Panc1 (cell line): ENCODE results near the gene MAP2K3. TPM values are rescaled to one million over a fixed set of nuclear protein-coding genes. Genes with fewer than 3 reads are reported as not detected.

Experiments used
- ATAC-seq: fragments of 200-7000 bp; cut with Tn5 transposase; 2 replicates; pipeline ENCODE4 v1.9.1; 2020; ENCODE audit warnings: mild to moderate bottlenecking, moderate library complexity
- BruUV-seq: library from RNA; stranded (reverse); fragments of 400-500 nt; replicated peaks from 2 replicates; lab custom pipeline; 2021; lab: Mats Ljungman, UMichigan
- CTCF ChIA-PET: fragments of 300-600 bp; sonication (Branson Sonifier 250); formaldehyde crosslinking; loops from one replicate; lab custom pipeline; 2022; ENCODE audit warnings: antibody characterized with exemption; lab: Charles Lee
- POLR2A ChIA-PET: fragments of 300-600 bp; sonication (Branson Sonifier 250); formaldehyde crosslinking; loops from one replicate; lab custom pipeline; 2022; ENCODE audit warnings: antibody characterized with exemption; lab: Charles Lee
- DNase-seq: peaks from one replicate; pipeline ENCODE4 v3.0.0-alpha.2; 2010; ENCODE audit warnings: low read depth, low spot score
- H3K27ac ChIP-seq: 2 replicates; pipeline ENCODE4 v1.5.1; 2011; ENCODE audit warnings: mild to moderate bottlenecking, low read length, inconsistent platforms
- H3K27me3 ChIP-seq: fragments of 200-500 bp; sonication (Bioruptor generic); 2 replicates; pipeline ENCODE4 v1.6.0; 2014; ENCODE audit warnings: low read length, inconsistent platforms; ENCODE audit not compliant: control insufficient read depth, insufficient read depth
- H3K36me3 ChIP-seq: fragments of 200-500 bp; sonication (Bioruptor generic); 2 replicates; pipeline ENCODE4 v1.5.1; 2014; ENCODE audit warnings: inconsistent platforms, mild to moderate bottlenecking, low read length, moderate library complexity; ENCODE audit not compliant: control insufficient read depth, insufficient read depth
- H3K4me1 ChIP-seq: 2 replicates; pipeline ENCODE4 v1.5.1; 2011; ENCODE audit warnings: inconsistent platforms, mild to moderate bottlenecking, low read length, moderate library complexity; ENCODE audit not compliant: control insufficient read depth, insufficient read depth
- H3K4me3 ChIP-seq, 2 experiments: 2 replicates each; pipeline ENCODE4 v1.5.1; 2011 to 2012; ENCODE audit warnings: low read depth in 2 of 2, low read length in 2 of 2, mild to moderate bottlenecking in 2 of 2, inconsistent platforms in 1 of 2, moderate library complexity in 1 of 2
- H3K9me3 ChIP-seq: fragments of 200-500 bp; sonication (Bioruptor generic); 2 replicates; pipeline ENCODE4 v1.5.1; 2014; ENCODE audit warnings: low read depth, mild to moderate bottlenecking, inconsistent platforms, low read length, moderate library complexity; ENCODE audit not compliant: control insufficient read depth, insufficient read depth
- POLR2AphosphoS5 ChIP-seq: IDR thresholded peaks from 2 replicates; pipeline ENCODE4 v1.6.1; 2012; ENCODE audit warnings: mild to moderate bottlenecking, low read depth, low read length, moderate library complexity
- SIN3A ChIP-seq: IDR thresholded peaks from 2 replicates; pipeline ENCODE4 v1.6.1; 2012; ENCODE audit warnings: low read depth, mild to moderate bottlenecking, low read length, moderate library complexity, borderline replicate concordance; ENCODE audit not compliant: insufficient read depth
- TCF7L2 ChIP-seq: IDR thresholded peaks from 2 replicates; pipeline ENCODE4 v1.6.1; 2011; ENCODE audit warnings: mild to moderate bottlenecking, low read depth, low read length, inconsistent platforms
- in situ Hi-C: cut with HindIII; loops from 2 replicates; pipeline ENCODE4 v1.10.0; 2016; ENCODE audit warnings: low sequenced_read_pairs, low pct_unique_long_range_greater_than_20kb
- intact Hi-C: fragments of 100-400 bp; cut with micrococcal nuclease; formaldehyde crosslinking; loops from one replicate; pipeline ENCODE4 v1.10.0; 2022; ENCODE audit not compliant: unreplicated experiment
- total RNA-seq: library from RNA; stranded (reverse); gene quantifications from one replicate; pipeline ENCODE4 v1.2.1, GENCODE V29; 2021; ENCODE audit not compliant: unreplicated experiment
- TF ChIP-seq, protein P1 (sequence below): fragments of 450-650 bp; IDR thresholded peaks from 2 replicates; pipeline ENCODE4 v1.5.1; 2017; ENCODE audit warnings: mild to moderate bottlenecking
- TF ChIP-seq, protein P2 (sequence below), 2 experiments: IDR thresholded peaks; 2 replicates each; pipeline ENCODE4 v1.6.1; 2011 to 2012; ENCODE audit warnings: low read depth in 2 of 2, control low read depth in 1 of 2, low read length in 1 of 2, mild to moderate bottlenecking in 1 of 2, moderate library complexity in 1 of 2; ENCODE audit not compliant: insufficient read depth in 1 of 2

Gene MAP2K3
- total RNA-seq, 1 experiment from 2014 or later = 44.4 TPM

DNA sequence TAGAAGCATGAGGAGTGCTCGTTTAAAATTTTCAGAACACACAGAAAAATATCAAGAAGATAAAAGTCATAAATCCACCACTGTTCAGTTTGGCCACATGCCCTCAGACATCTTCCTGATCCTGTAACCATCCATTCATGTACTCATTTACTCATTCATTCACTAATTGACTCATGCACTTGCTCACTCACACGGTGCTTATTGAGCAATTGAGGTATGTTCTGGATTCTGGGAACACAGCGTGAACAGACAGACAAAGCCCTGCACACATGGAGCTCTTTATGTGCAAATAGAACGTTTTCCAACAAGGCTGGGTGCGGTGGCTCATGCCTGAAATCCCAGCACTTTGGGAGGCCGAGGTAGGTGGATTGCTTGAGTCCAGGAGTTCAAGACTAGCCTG, 21.1 kb upstream of the MAP2K3 start:
- ATAC-seq (no peak), DNase-seq (no peak)
- H3K4me1 ChIP-seq = no peaks in the 10 kb centered on the region
- BruUV-seq = no TSS peak
- H3K27ac ChIP-seq = no peak overlapping the region
- in situ Hi-C loops (no loop called here), intact Hi-C loops (no loop called here)
- ChIA-PET CTCF (no interaction called here), POLR2A (no interaction called here)
- H3K9me3 ChIP-seq = no peaks in the 10 kb centered on the region
- H3K27me3 ChIP-seq = no peaks in the 10 kb centered on the region
- H3K4me3 ChIP-seq = no peak overlapping the region
- TF ChIP-seq, protein P1, sequence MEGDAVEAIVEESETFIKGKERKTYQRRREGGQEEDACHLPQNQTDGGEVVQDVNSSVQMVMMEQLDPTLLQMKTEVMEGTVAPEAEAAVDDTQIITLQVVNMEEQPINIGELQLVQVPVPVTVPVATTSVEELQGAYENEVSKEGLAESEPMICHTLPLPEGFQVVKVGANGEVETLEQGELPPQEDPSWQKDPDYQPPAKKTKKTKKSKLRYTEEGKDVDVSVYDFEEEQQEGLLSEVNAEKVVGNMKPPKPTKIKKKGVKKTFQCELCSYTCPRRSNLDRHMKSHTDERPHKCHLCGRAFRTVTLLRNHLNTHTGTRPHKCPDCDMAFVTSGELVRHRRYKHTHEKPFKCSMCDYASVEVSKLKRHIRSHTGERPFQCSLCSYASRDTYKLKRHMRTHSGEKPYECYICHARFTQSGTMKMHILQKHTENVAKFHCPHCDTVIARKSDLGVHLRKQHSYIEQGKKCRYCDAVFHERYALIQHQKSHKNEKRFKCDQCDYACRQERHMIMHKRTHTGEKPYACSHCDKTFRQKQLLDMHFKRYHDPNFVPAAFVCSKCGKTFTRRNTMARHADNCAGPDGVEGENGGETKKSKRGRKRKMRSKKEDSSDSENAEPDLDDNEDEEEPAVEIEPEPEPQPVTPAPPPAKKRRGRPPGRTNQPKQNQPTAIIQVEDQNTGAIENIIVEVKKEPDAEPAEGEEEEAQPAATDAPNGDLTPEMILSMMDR = no peak
- TF ChIP-seq POLR2AphosphoS5 (no peak), TCF7L2 (no peak), SIN3A (no peak)
- TF ChIP-seq, protein P2, sequence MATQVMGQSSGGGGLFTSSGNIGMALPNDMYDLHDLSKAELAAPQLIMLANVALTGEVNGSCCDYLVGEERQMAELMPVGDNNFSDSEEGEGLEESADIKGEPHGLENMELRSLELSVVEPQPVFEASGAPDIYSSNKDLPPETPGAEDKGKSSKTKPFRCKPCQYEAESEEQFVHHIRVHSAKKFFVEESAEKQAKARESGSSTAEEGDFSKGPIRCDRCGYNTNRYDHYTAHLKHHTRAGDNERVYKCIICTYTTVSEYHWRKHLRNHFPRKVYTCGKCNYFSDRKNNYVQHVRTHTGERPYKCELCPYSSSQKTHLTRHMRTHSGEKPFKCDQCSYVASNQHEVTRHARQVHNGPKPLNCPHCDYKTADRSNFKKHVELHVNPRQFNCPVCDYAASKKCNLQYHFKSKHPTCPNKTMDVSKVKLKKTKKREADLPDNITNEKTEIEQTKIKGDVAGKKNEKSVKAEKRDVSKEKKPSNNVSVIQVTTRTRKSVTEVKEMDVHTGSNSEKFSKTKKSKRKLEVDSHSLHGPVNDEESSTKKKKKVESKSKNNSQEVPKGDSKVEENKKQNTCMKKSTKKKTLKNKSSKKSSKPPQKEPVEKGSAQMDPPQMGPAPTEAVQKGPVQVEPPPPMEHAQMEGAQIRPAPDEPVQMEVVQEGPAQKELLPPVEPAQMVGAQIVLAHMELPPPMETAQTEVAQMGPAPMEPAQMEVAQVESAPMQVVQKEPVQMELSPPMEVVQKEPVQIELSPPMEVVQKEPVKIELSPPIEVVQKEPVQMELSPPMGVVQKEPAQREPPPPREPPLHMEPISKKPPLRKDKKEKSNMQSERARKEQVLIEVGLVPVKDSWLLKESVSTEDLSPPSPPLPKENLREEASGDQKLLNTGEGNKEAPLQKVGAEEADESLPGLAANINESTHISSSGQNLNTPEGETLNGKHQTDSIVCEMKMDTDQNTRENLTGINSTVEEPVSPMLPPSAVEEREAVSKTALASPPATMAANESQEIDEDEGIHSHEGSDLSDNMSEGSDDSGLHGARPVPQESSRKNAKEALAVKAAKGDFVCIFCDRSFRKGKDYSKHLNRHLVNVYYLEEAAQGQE (IDR thresholded peaks at IDR 0.05; ENCODE audit: insufficient read depth in 1 of 2, low read depth in 2 of 2, low read length in 1 of 2) = no peak
- no peaks in the 10 kb centered on the region for H3K36me3 ChIP-seq

DNA sequence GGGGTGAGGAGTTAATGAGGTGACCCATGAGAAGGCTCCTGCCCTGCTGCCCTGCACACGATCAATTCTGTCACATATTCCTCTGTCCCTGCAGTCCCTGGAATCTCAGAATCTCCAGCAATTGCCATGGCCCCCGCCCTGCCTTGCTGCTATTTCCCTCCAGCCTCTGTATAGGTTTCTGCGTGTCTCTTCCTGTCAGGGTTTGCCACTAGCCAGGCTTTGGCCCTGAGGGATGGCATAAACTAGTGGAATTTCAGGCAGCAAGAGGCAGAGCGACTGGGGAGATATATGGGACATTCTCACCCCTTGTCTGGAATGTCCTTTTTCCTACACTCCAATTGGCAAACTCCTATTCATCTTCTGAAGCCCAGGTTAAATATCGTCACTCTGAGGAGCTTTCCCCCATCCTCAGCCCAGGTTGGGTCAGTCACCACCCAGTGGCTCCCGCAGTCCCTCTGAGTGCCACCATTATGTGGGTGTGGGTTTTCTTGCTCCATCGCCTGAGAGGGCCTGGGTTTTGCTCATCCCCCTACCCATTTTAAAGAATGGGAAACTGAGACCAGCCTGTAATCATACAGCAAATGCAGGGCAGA, 15.8 kb upstream of the MAP2K3 start:
- TF ChIP-seq, protein P2 (IDR thresholded peaks at IDR 0.05; ENCODE audit: insufficient read depth in 1 of 2, low read depth in 2 of 2, low read length in 1 of 2) = no peak
- no peak for TF ChIP-seq TCF7L2
- TF ChIP-seq, protein P1 = no peak
- TF ChIP-seq POLR2AphosphoS5 = no peak
- TF ChIP-seq SIN3A = no peak
- no TSS peak for BruUV-seq

More for the DNA sequence above, 15.8 kb upstream of the MAP2K3 start:
- POLR2A ChIA-PET = no interaction called here
- CTCF ChIA-PET = interaction anchor here (0.6 kb wide), 1 partner anchor 133 kb away, joined by 4 read pairs; no protein-coding TSS in a partner anchor
- no peaks in the 10 kb centered on the region for H3K27me3 ChIP-seq
- H3K4me1 ChIP-seq = no peaks in the 10 kb centered on the region
- no peaks in the 10 kb centered on the region for H3K9me3 ChIP-seq
- no peak overlapping the region for H3K27ac ChIP-seq
- DNase-seq (no peak), ATAC-seq (no peak)
- intact Hi-C loops (no loop called here), in situ Hi-C loops (no loop called here)
- H3K36me3 ChIP-seq = no peaks in the 10 kb centered on the region
- H3K4me3 ChIP-seq = no peak overlapping the region
